ENCODE results near the gene KANSL1. TPM values are rescaled to one million over a fixed set of nuclear protein-coding genes. Genes with fewer than 3 reads are reported as not detected.

KANSL1 gene
- total and polyA plus RNA-seq, 2 of the 4 experiments (the other 2 are of a cell fraction) = 19.1 to 49.6 TPM

- ChIA-PET CTCF (no interaction called here), POLR2A (ENCODE audit: unreplicated experiment) (no interaction called here)
- Histone ChIP-seq H4K20me1 (ENCODE audit: insufficient read depth, low read length) (no peaks in the 10 kb centered on the region), H3K9me3 (ENCODE audit: control insufficient read depth, insufficient read depth, low read length) (no peaks in the 10 kb centered on the region), H3K79me1 (ENCODE audit: low read depth in 1 of 2, low read length in 2 of 2) (no peaks in the 10 kb centered on the region), H2AK9ac (replicated peaks; ENCODE audit: low read depth, low read length, poor library complexity) (no peak within 1 kb of the TSS), H3K18ac (ENCODE audit: low read depth, low read length) (no peak within 1 kb of the TSS), H3K4me3 (ENCODE audit: insufficient read depth, low read depth, low read length) (no peak within 1 kb of the TSS), H2BK20ac (ENCODE audit: low read depth, low read length) (no peak within 1 kb of the TSS), H3K56ac (ENCODE audit: extremely low read depth, insufficient read depth, low read length) (no peak within 1 kb of the TSS), H4K5ac (ENCODE audit: low read depth, low read length) (no peak within 1 kb of the TSS), H3K23ac (ENCODE audit: low read depth, low read length) (no peak within 1 kb of the TSS), H3K9ac (ENCODE audit: low read depth, low read length) (no peak within 1 kb of the TSS), H3K4ac (ENCODE audit: low read depth, low read length) (no peak within 1 kb of the TSS), H2AFZ (replicated peaks; ENCODE audit: low read length, poor library complexity) (no peak within 1 kb of the TSS), H3K4me1 (ENCODE audit: control insufficient read depth, insufficient read depth, low read length) (peaks cover 7% of the 10 kb centered on the region), H4K8ac (ENCODE audit: low read depth in 2 of 2, low read length in 2 of 2) (no peak within 1 kb of the TSS), H2BK120ac (ENCODE audit: low read depth, low read length) (no peak within 1 kb of the TSS), H3K14ac (replicated peaks; ENCODE audit: low read depth, low read length) (no peak within 1 kb of the TSS), H3K36me3 (ENCODE audit: control insufficient read depth, insufficient read depth, low read length) (no peaks in the 10 kb centered on the region), H3K9me1 (ENCODE audit: insufficient read depth, low read length) (no peaks in the 10 kb centered on the region), H2BK5ac (ENCODE audit: low read depth, low read length, poor library complexity, severe bottlenecking) (no peak within 1 kb of the TSS), H2AK5ac (ENCODE audit: low read depth, low read length) (no peak within 1 kb of the TSS; the same call in 1 of the 2 replicates), H4K91ac (ENCODE audit: insufficient read depth, low read depth, low read length) (no peak within 1 kb of the TSS), H3K27me3 (ENCODE audit: control insufficient read depth, insufficient read depth, low read length) (peaks cover 12% of the 10 kb centered on the region; the same call in 1 of the 2 replicates), H3K27ac (ENCODE audit: insufficient read depth, low read length) (no peak within 1 kb of the TSS), H3K4me2 (ENCODE audit: low read depth, low read length) (no peak within 1 kb of the TSS), H2BK15ac (ENCODE audit: low read depth, low read length) (no peak within 1 kb of the TSS)
- no peak for DNase-seq
- no peak for TF ChIP-seq CHD1 (IDR thresholded peaks at IDR 0.05; ENCODE audit: low read depth, low read length)
- TF ChIP-seq CEBPB (IDR thresholded peaks at IDR 0.05; ENCODE audit: low read depth, low read length) = no peak
- TF ChIP-seq NFE2L2 (IDR thresholded peaks at IDR 0.05; ENCODE audit: low read depth, low read length) = no peak
- no peak for TF ChIP-seq SMC3 (IDR thresholded peaks at IDR 0.05; ENCODE audit: low read depth, low read length)
- TF ChIP-seq RCOR1 (IDR thresholded peaks at IDR 0.05; ENCODE audit: insufficient replicate concordance, low read length) = no peak
- no peak for TF ChIP-seq FOS (IDR thresholded peaks at IDR 0.05; ENCODE audit: low read depth, low read length)
- no peak for TF ChIP-seq MXI1 (IDR thresholded peaks at IDR 0.05; ENCODE audit: borderline replicate concordance, low read depth, low read length)
- TF ChIP-seq, protein P1, sequence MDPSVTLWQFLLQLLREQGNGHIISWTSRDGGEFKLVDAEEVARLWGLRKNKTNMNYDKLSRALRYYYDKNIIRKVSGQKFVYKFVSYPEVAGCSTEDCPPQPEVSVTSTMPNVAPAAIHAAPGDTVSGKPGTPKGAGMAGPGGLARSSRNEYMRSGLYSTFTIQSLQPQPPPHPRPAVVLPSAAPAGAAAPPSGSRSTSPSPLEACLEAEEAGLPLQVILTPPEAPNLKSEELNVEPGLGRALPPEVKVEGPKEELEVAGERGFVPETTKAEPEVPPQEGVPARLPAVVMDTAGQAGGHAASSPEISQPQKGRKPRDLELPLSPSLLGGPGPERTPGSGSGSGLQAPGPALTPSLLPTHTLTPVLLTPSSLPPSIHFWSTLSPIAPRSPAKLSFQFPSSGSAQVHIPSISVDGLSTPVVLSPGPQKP (IDR thresholded peaks at IDR 0.05; ENCODE audit: borderline replicate concordance, low read depth, low read length) = no peak
- no peak for TF ChIP-seq POLR2A (IDR thresholded peaks at IDR 0.05; ENCODE audit: low read depth, low read length)
- TF ChIP-seq BHLHE40 (IDR thresholded peaks at IDR 0.05; ENCODE audit: low read depth, low read length) = no peak
- TF ChIP-seq MAFK (IDR thresholded peaks at IDR 0.05; ENCODE audit: low read depth, low read length) = no peak
- no peak for TF ChIP-seq USF2 (IDR thresholded peaks at IDR 0.05; ENCODE audit: low read depth, low read length)
- no peak for TF ChIP-seq RAD21 (IDR thresholded peaks at IDR 0.05; ENCODE audit: low read length)
- no peak for TF ChIP-seq CTCF (conservative IDR thresholded peaks at IDR 0.05; ENCODE audit: low read depth, low read length)
- TF ChIP-seq RFX5 (IDR thresholded peaks at IDR 0.05; ENCODE audit: low read depth, low read length) = no peak
- in situ Hi-C loops (cut with MboI; ENCODE audit: low sequenced_read_pairs) = no loop called here
- WGBS, 2 experiments (ENCODE audit: extremely low coverage in 2 of 2, insufficient read length in 1 of 2) = 82% methylated on average over 2 of the region's 8 CpGs; no CpG with 5 or more reads in 1 of the 2 experiments
- dilution Hi-C loops (cut with HindIII; ENCODE audit: low sequenced_read_pairs, unreplicated experiment) = no loop called here
- intact Hi-C loops (cut with micrococcal nuclease) = no loop called here
- BruUV-seq (replicated peaks) = no TSS peak
- no peak for ATAC-seq (ENCODE audit: low read depth)
Measured at GRCh38 chr17:45998987-45999899, 194.0 kb downstream of the KANSL1 start, which contains the start of gene STH. TSS of gene STH (plus strand) at chr17:45999250. CDS start at chr17:45999280, 30 bp downstream.

All from IMR-90 (cell line).